SK-MEL-5 (cell line): ENCODE data around the gene RNF26. TPM values are rescaled to one million over a fixed set of nuclear protein-coding genes. Genes with fewer than 3 reads are reported as not detected.

Experiments
- small RNA-seq, 2 experiments: library from RNA; depleted of rRNA; stranded (forward); fragments of <200 nt; gene quantifications; one replicate each; pipeline ENCODE3, GENCODE V24; 2014
- total RNA-seq: library from RNA; depleted of rRNA; stranded (reverse); fragments of >200 nt; shearing (Covaris generic); gene quantifications from 2 replicates; pipeline ENCODE4 v1.2.3, GENCODE V29; 2014; rRNA removed

The RNF26 gene
- total RNA-seq, 1 experiment from 2014 or later: 3.5 TPM

Small RNA genes within 50 kb of the gene (small RNA-seq; reads per million reads assigned to genes)
- 0 reads per million in 2 experiments for gene RF01225
- gene RNU6-262P: 0 reads per million in 2 experiments

Other genes with a start within 250 kb of the RNF26 start
- gene HMBS, start 249.6 kb upstream of the RNF26 start, total RNA-seq: 4.5 and 6.7 TPM in 2 replicates
- gene DPAGT1, start 232.7 kb upstream of the RNF26 start, total RNA-seq: 22.3 and 26.1 TPM in 2 replicates
- 2.8 and 5.6 TPM in 2 replicates for gene C2CD2L, start 227.2 kb upstream of the RNF26 start, total RNA-seq
- gene HINFP, start 212.9 kb upstream of the RNF26 start, total RNA-seq: 8.8 and 9.4 TPM in 2 replicates
- 0.05 TPM in 1 of 2 replicates, not detected in the other for gene ABCG4, start 185.5 kb upstream of the RNF26 start, total RNA-seq
- 8.7 and 11.5 TPM in 2 replicates for gene NLRX1, start 165.8 kb upstream of the RNF26 start, total RNA-seq
- not detected in 2 replicates for gene NHERF4, start 149.1 kb upstream of the RNF26 start, total RNA-seq
- gene CBL, start 128.2 kb upstream of the RNF26 start, total RNA-seq: 5.8 and 7.6 TPM in 2 replicates
- 335 and 356 TPM in 2 replicates for gene MCAM, start 17.4 kb upstream of the RNF26 start, total RNA-seq
- not detected in 2 replicates for gene C1QTNF5, start 6.4 kb downstream of the RNF26 start, total RNA-seq
- gene MFRP, start 12.2 kb downstream of the RNF26 start, total RNA-seq: not detected in 2 replicates
- 0.37 and 0.40 TPM in 2 replicates for gene USP2, start 47.2 kb downstream of the RNF26 start, total RNA-seq
- 0.32 and 0.88 TPM in 2 replicates for gene THY1, start 88.6 kb downstream of the RNF26 start, total RNA-seq